GM18858 (cell line): Measurements from ENCODE around the gene TMEM44.

Experiments used
- ATAC-seq: cut with Tn5 transposase; IDR thresholded peaks from one replicate; pipeline ENCODE4 v1.9.1; 2021; ENCODE audit not compliant: unreplicated experiment

TMEM44 gene

GRCh38 chr3:194582196-194582905 lies 50.9 kb downstream of the TMEM44 start:
- no peak for ATAC-seq

GRCh38 chr3:194579091-194579606 lies 54.1 kb downstream of the TMEM44 start:
- no peak for ATAC-seq

DNA sequence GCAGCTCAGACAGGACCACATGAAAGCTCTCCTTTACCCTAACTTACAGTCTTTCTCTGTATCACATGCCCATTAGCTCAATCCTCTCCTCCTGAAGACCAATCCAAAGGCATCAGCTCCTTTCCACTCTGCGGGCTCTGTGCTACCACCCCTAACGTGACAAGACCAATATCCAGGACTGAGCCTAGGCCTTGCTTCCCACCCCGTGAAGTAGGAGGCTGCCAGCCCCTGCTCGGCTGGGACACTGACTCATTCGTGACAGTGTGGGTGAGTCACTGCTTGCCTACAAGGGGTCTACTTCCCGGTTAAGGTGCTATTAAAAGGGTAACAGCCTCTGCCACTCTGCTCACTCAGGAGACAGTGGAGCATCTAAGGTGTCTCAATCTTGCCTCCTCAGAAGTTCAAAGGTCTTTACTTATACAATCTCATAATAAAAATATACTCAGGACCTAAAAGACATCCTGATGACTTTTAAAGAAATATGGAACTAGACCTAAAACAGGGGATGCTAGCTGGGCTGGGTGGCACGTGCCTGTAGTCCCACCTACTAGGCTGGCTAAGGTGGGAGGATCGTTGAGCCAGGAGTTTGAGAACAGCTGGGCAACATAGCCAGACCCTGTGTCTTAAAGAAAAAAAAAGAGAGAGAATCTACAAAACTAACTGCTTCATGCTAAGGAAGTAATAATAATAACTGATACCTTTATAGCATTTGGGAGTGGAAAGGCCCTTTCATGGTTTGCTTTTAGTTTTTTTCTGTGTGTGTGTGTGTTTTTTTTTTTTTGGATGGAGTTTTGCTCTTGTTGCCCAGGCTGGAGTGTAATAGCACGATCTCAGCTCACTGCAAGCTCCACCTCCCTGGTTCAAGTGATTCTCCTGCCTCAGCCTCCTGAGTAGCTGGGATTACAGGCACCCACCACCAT lies 55.0 kb downstream of the TMEM44 start:
- no peak for ATAC-seq

DNA sequence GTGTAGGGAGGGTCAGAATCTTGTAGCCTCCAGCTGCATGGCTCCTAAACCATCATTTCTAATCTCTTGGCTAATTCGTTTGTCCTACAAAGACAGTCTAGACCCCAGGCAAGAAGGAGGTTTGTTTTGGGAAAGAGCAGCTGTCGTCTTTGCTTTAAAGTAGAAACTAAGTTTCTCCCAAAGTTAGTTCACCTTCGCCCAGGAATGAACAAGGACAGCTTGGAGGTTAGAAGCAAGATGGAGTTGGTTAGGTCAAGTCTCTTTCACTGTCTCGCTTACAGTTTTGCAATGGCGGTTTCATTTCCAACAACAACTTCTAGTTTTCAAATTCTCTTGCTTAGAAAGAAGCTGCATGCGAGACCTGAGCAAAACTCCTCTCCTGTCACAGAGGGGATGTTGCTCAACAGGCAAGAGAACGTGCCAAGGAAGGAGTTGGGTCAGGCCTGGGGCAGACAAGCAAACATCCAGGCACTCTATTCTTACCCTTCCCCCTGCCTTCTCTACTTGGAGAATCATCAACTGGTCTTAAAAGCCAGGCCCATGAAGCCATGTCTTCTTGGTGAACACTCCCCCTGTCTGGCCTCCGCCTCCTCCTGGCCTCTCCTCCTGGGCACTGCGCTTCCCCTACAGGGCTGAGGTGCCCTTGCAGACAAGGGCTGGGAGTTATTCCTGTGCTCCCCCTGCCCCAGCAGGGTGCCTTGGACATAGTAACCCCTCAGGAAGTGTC lies 57.6 kb downstream of the TMEM44 start:
- ATAC-seq = no peak

DNA sequence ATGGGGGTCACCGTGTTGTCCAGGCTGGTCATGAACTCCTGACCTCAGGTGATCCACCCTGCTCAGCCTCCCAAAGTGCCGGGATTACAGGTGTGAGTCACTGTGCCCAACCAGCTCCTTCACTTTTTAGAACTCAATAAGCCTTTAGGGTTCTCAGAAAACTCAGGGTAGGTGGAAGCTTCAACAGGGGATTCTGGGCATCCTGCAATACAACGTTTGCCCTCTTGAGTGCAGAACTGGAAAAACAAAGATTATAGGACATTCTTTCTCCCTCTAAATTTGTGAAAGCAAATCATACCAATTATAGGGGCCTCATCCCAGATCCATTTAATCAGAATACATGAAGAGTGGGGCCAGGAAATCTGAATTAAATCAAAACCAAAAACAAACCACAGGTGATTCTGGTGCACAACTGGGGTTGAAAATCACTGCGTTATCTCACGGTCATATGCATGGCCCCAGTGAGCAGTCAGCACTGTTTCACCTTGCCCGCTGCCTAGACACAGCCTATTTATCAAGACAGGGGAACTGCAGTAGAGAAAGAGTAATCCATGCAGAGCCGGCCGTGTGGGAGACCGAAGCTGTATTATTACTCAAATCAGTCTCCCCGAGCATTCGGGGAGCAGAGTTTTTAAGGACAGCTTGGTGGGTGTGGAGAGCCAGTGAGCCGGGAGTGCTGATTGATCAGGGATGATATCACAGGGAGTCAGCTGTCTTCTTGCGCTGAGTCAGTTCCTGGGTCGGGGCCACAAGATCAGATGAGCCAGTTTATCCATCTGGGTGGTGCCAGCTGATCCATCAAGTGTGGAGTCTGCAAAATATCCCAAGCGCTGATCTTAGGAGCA lies 58.4 kb downstream of the TMEM44 start:
- no peak for ATAC-seq

GRCh38 chr3:194573680-194574437 lies 59.4 kb downstream of the TMEM44 start:
- ATAC-seq = no peak

DNA sequence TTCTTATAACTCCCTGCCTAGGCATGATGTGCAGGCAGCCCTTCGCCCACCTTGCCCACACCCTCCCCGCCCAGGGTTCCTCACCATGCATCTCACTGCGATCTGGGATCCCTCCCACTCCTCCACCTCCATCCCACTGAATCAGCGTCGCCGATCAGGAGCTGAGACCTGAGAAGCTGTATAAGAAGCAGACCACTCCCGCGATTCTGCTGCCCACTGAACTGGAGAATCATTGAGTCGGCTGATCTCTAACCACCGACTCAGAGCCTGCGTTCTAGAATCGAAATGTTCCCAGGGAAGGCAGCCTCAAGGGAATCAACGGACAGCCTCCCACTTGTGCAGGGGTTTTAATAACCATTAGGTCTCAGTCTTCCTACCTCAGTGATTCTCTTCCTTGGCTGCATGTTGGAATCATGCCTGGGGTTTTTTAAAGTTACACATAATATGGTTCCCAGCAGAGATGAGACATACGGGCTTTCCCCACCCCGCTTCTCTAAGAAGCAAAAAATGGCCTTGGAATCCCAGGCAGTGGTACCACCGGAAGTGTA lies 60.2 kb downstream of the TMEM44 start:
- no peak for ATAC-seq

GRCh38 chr3:194572143-194572789 lies 61.0 kb downstream of the TMEM44 start:
- ATAC-seq = no peak

GRCh38 chr3:194571491-194572142 lies 61.6 kb downstream of the TMEM44 start:
- ATAC-seq = no peak

GRCh38 chr3:194570898-194571297 lies 62.3 kb downstream of the TMEM44 start:
- ATAC-seq = no peak

DNA sequence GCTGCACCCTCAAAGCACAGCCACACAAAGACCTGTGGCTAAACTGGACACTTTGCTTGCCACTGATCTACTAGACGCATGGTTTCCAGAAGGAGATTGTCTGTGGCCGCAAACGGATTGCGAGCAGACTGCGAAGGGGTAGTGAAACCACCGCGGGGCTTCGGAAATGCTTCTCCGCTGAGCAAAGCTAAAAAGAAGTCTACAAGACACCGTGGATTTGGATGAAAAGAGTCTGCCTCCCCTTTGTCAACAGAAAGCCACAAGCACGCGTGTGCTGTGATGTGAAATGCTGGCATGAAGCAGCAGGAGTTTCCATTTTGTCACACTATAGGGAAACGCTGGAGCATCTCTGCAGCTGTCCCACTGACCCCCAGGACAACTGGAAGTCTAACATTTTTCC lies 63.0 kb downstream of the TMEM44 start:
- no peak for ATAC-seq

- no peak for ATAC-seq
These were observed 64.0 kb downstream of the TMEM44 start for GRCh38 chr3:194569252-194569651.

GRCh38 chr3:194565597-194566190 lies 67.5 kb downstream of the TMEM44 start:
- ATAC-seq = no peak

- ATAC-seq = no peak
These were observed 70.2 kb downstream of the TMEM44 start for GRCh38 chr3:194562986-194563385.

- ATAC-seq = no peak
These were observed 71.8 kb downstream of the TMEM44 start for GRCh38 chr3:194561306-194561974.

DNA sequence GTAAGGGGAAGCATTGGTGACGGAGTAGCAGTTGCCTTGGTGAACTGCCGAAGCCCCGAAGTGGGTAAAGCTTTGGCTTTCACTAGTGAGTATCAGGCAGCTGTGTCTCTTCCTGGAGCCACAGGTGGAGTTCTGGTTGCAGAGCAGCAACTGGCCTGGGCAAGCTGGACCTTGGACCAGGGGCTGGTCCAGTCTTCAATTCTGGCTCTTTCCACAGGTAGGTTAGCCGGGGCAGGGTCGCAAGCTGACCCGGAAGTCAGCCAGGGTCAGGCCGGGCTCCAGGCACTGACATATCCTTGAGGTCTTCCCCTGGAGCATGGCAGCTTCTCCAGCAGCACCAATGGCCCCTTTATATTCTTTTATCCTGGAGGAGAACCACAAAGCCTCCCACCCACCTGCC lies 73.2 kb downstream of the TMEM44 start:
- no peak for ATAC-seq

- ATAC-seq = no peak
These were observed 73.7 kb downstream of the TMEM44 start for GRCh38 chr3:194559530-194559929.
